Measurements from ENCODE around the gene GFM2. TPM values are rescaled to one million over a fixed set of nuclear protein-coding genes. Genes with fewer than 3 reads are reported as not detected.

The GFM2 gene
- polyA plus RNA-seq, 1 of the 3 experiments (the other 2 are of a cell fraction): 29.5 TPM

DNA sequence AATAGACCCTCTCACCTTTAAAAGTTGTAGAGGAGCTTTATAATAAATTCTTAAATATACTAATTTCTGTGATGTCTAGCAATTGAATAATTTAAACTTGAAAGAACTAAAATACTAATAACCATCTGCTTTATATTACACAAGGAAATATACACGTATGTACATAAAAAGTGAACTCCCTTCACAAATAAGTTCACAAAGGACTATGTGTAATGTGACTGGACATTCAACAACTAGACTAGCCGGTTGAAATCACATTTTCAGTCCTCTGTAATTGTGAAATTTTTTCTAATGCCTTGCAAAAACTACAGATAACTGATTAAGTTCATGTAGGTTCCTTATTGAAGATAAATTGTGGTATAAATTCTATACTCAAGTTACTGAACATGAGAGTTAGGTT lies 11.7 kb upstream of the GFM2 start:
- no peak for DNase-seq
- WGBS (ENCODE audit: low lambda C conversion rate): 88% methylated on average over 2 of the region's 2 CpGs
- Histone ChIP-seq H3K36me3 (replicated peaks in 1 of 2; ENCODE audit: control insufficient read depth in 1 of 2, insufficient read depth in 2 of 2, low read length in 1 of 2) (peaks cover 64 to 72% of the 10 kb centered on the region in 2 experiments), H3K4me1 (ENCODE audit: control insufficient read depth in 1 of 2, insufficient read depth in 2 of 2, low read depth in 1 of 2, low read length in 1 of 2) (no peaks in the 10 kb centered on the region), H3F3A (replicated peaks; ENCODE audit: insufficient read depth) (peaks cover 24% of the 10 kb centered on the region), H3K4me2 (no peak overlapping the region), H3K4me3 (ENCODE audit: low read depth in 2 of 2, low read length in 1 of 2) (no peak overlapping the region), H4K20me1 (ENCODE audit: insufficient read depth) (no peaks in the 10 kb centered on the region), H2AFZ (ENCODE audit: low read depth) (no peak overlapping the region), H3K9me3 (no peaks in the 10 kb centered on the region), H3K9ac (no peak overlapping the region), H3K27ac (ENCODE audit: low read depth in 2 of 2, low read length in 1 of 2) (no peak overlapping the region), H3K79me2 (ENCODE audit: insufficient read depth) (no peaks in the 10 kb centered on the region), H3K27me3 (ENCODE audit: insufficient read depth) (no peaks in the 10 kb centered on the region), H3K9me2 (no peaks in the 10 kb centered on the region)
- POLR2A ChIA-PET: no interaction called here
- TF ChIP-seq RFX5 (IDR thresholded peaks at IDR 0.05; ENCODE audit: low read length) (no peak), FOXJ3 (CRISPR knock-in tag; IDR thresholded peaks at IDR 0.05) (no peak), SIN3A (IDR thresholded peaks at IDR 0.05; ENCODE audit: borderline replicate concordance, low read depth, low read length) (no peak), TAF1 (IDR thresholded peaks at IDR 0.05; ENCODE audit: borderline replicate concordance, low read depth, low read length) (no peak), TCF12 (IDR thresholded peaks at IDR 0.05) (no peak), NFIC (IDR thresholded peaks at IDR 0.05; ENCODE audit: borderline replicate concordance) (no peak), POLR2AphosphoS5 (IDR thresholded peaks at IDR 0.05; ENCODE audit: low read depth, low read length) (no peak), NRF1 (IDR thresholded peaks at IDR 0.05; ENCODE audit: low read depth, low read length) (no peak)
- TF ChIP-seq, protein P1, sequence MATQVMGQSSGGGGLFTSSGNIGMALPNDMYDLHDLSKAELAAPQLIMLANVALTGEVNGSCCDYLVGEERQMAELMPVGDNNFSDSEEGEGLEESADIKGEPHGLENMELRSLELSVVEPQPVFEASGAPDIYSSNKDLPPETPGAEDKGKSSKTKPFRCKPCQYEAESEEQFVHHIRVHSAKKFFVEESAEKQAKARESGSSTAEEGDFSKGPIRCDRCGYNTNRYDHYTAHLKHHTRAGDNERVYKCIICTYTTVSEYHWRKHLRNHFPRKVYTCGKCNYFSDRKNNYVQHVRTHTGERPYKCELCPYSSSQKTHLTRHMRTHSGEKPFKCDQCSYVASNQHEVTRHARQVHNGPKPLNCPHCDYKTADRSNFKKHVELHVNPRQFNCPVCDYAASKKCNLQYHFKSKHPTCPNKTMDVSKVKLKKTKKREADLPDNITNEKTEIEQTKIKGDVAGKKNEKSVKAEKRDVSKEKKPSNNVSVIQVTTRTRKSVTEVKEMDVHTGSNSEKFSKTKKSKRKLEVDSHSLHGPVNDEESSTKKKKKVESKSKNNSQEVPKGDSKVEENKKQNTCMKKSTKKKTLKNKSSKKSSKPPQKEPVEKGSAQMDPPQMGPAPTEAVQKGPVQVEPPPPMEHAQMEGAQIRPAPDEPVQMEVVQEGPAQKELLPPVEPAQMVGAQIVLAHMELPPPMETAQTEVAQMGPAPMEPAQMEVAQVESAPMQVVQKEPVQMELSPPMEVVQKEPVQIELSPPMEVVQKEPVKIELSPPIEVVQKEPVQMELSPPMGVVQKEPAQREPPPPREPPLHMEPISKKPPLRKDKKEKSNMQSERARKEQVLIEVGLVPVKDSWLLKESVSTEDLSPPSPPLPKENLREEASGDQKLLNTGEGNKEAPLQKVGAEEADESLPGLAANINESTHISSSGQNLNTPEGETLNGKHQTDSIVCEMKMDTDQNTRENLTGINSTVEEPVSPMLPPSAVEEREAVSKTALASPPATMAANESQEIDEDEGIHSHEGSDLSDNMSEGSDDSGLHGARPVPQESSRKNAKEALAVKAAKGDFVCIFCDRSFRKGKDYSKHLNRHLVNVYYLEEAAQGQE (IDR thresholded peaks at IDR 0.05; ENCODE audit: low read depth, low read length): no peak
- TF ChIP-seq, protein P2, sequence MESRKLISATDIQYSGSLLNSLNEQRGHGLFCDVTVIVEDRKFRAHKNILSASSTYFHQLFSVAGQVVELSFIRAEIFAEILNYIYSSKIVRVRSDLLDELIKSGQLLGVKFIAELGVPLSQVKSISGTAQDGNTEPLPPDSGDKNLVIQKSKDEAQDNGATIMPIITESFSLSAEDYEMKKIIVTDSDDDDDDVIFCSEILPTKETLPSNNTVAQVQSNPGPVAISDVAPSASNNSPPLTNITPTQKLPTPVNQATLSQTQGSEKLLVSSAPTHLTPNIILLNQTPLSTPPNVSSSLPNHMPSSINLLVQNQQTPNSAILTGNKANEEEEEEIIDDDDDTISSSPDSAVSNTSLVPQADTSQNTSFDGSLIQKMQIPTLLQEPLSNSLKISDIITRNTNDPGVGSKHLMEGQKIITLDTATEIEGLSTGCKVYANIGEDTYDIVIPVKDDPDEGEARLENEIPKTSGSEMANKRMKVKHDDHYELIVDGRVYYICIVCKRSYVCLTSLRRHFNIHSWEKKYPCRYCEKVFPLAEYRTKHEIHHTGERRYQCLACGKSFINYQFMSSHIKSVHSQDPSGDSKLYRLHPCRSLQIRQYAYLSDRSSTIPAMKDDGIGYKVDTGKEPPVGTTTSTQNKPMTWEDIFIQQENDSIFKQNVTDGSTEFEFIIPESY (IDR thresholded peaks at IDR 0.05; ENCODE audit: borderline replicate concordance, low read depth): no peak
- TF ChIP-seq, protein P3, sequence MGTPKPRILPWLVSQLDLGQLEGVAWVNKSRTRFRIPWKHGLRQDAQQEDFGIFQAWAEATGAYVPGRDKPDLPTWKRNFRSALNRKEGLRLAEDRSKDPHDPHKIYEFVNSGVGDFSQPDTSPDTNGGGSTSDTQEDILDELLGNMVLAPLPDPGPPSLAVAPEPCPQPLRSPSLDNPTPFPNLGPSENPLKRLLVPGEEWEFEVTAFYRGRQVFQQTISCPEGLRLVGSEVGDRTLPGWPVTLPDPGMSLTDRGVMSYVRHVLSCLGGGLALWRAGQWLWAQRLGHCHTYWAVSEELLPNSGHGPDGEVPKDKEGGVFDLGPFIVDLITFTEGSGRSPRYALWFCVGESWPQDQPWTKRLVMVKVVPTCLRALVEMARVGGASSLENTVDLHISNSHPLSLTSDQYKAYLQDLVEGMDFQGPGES (IDR thresholded peaks at IDR 0.05; ENCODE audit: low read depth, low read length): no peak
- CTCF ChIA-PET: interaction anchor here (0.6 to 2.3 kb wide), 3 partner anchors 13 to 149 kb away, joined by 3 to 9 read pairs (median 3); partner anchors contain the start of gene GFM2
